ENCODE data around the gene IGF2R.

DNA sequence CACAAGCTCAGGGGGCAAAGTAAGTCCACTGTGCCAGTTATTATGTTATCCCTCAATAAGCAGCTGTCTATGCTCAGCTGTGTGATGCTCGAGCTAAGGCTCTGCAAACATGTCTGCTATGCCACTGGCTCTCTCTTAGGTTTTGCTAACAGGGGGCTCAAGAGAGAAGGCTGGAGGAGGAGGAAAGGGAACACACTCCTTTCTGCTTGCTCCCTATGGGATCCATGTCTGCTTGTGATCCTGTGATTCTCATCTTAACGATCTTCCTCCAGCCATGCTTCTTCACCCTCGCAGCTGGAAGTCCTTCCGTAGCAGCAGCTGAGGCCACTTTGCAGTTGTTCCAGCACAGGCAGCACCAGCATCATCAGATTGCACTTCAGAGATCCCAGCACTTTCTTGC lies 37.0 kb upstream of the IGF2R start:
- TF ChIP-seq TAF1 (IDR thresholded peaks at IDR 0.05; ENCODE audit: borderline replicate concordance, low read depth, low read length): no peak
- TF ChIP-seq POLR2A (IDR thresholded peaks at IDR 0.05; ENCODE audit: low read depth, low read length): no peak

Data from GM12892 (cell line).